ENCODE data around the gene DHCR7.

Gene DHCR7

GRCh38 chr11:71434576-71435130 lies 13.5 kb downstream of the DHCR7 start:
- no peak for TF ChIP-seq CTCF (IDR thresholded peaks at IDR 0.05; ENCODE audit: borderline replicate concordance, control extremely low read depth, extremely low read depth, insufficient read depth, missing control alignments)
- DNase-seq (ENCODE audit: low spot score), result no peak

GRCh38 chr11:71433648-71434450 lies 14.3 kb downstream of the DHCR7 start:
- no peak for TF ChIP-seq CTCF (IDR thresholded peaks at IDR 0.05; ENCODE audit: borderline replicate concordance, control extremely low read depth, extremely low read depth, insufficient read depth, missing control alignments)
- in situ Hi-C loops (cut with MboI; ENCODE audit: low sequenced_read_pairs, unreplicated experiment), result no loop called here
- no peak for DNase-seq (ENCODE audit: low spot score)

More at GRCh38 chr11:71434576-71435130, 13.5 kb downstream of the DHCR7 start:
- in situ Hi-C loops (cut with MboI; ENCODE audit: low sequenced_read_pairs, unreplicated experiment), result no loop called here

- no peak for DNase-seq (ENCODE audit: low spot score)
- in situ Hi-C loops (cut with MboI; ENCODE audit: low sequenced_read_pairs, unreplicated experiment), result no loop called here
- no peak for TF ChIP-seq CTCF (IDR thresholded peaks at IDR 0.05; ENCODE audit: borderline replicate concordance, control extremely low read depth, extremely low read depth, insufficient read depth, missing control alignments)
Measured at GRCh38 chr11:71432761-71433647, 15.2 kb downstream of the DHCR7 start.

- in situ Hi-C loops (cut with MboI; ENCODE audit: low sequenced_read_pairs, unreplicated experiment), result no loop called here
- DNase-seq (ENCODE audit: low spot score), result no peak
- no peak for TF ChIP-seq CTCF (IDR thresholded peaks at IDR 0.05; ENCODE audit: borderline replicate concordance, control extremely low read depth, extremely low read depth, insufficient read depth, missing control alignments)
Measured at GRCh38 chr11:71431271-71431670, 16.9 kb downstream of the DHCR7 start.

GRCh38 chr11:71430166-71430565 lies 18.0 kb downstream of the DHCR7 start:
- in situ Hi-C loops (cut with MboI; ENCODE audit: low sequenced_read_pairs, unreplicated experiment), result no loop called here
- no peak for DNase-seq (ENCODE audit: low spot score)
- no peak for TF ChIP-seq CTCF (IDR thresholded peaks at IDR 0.05; ENCODE audit: borderline replicate concordance, control extremely low read depth, extremely low read depth, insufficient read depth, missing control alignments)

- TF ChIP-seq CTCF (IDR thresholded peaks at IDR 0.05; ENCODE audit: borderline replicate concordance, control extremely low read depth, extremely low read depth, insufficient read depth, missing control alignments), result no peak
- DNase-seq (ENCODE audit: low spot score), result no peak
- in situ Hi-C loops (cut with MboI; ENCODE audit: low sequenced_read_pairs, unreplicated experiment), result no loop called here
Measured at GRCh38 chr11:71429701-71430100, 18.5 kb downstream of the DHCR7 start.
